H1 (cell line): Measurements from ENCODE around the gene GCHFR. TPM values are rescaled to one million over a fixed set of nuclear protein-coding genes. Genes with fewer than 3 reads are reported as not detected.

Source experiments
- CTCF ChIA-PET: fragments of 300-600 bp; sonication (Branson Sonifier 250); formaldehyde crosslinking; loops from one replicate; lab custom pipeline; 2021; ENCODE audit not compliant: partially characterized antibody; lab: Charles Lee
- POLR2A ChIA-PET: fragments of 300-600 bp; sonication (Branson Sonifier 250); formaldehyde crosslinking; loops from one replicate; lab custom pipeline; 2021; ENCODE audit warnings: inconsistent platforms; ENCODE audit not compliant: partially characterized antibody; lab: Charles Lee
- DNase-seq, 2 experiments: peaks; one replicate each; pipeline versions ENCODE4 v3.0.0 to v3.0.0-alpha.2; 2010 to 2022; ENCODE audit warnings: low spot score in 2 of 2, low read depth in 1 of 2, mixed read lengths in 1 of 2
- FAIRE-seq: peaks from 2 replicates; lab custom pipeline; 2011; peaks lifted over from hg19 to GRCh38; lab: Jason Lieb, UNC
- H2AFZ ChIP-seq: 2 replicates; pipeline ENCODE4 v1.8.1; 2012; ENCODE audit warnings: low read length, inconsistent platforms
- H2AK5ac ChIP-seq: 2 replicates; pipeline ENCODE4 v1.6.1; 2013; ENCODE audit warnings: low read depth, low read length
- H2BK120ac ChIP-seq: replicated peaks from 2 replicates; pipeline ENCODE3; 2013; ENCODE audit warnings: low read depth, low read length, inconsistent platforms
- H2BK12ac ChIP-seq: 2 replicates; pipeline ENCODE4 v1.6.1; 2013; ENCODE audit warnings: low read depth, low read length
- H2BK15ac ChIP-seq: 2 replicates; pipeline ENCODE4 v1.6.1; 2013; ENCODE audit warnings: low read length
- H2BK20ac ChIP-seq: 2 replicates; pipeline ENCODE4 v1.6.1; 2013; ENCODE audit warnings: low read length
- H2BK5ac ChIP-seq: 2 replicates; pipeline ENCODE4 v1.6.1; 2013; ENCODE audit warnings: low read depth, low read length
- H3K14ac ChIP-seq: 2 replicates; pipeline ENCODE4 v1.6.1; 2013; ENCODE audit warnings: inconsistent platforms; ENCODE audit not compliant: insufficient read length
- H3K18ac ChIP-seq: 2 replicates; pipeline ENCODE4 v1.6.1; 2013; ENCODE audit warnings: low read length; ENCODE audit errors: extremely low read depth
- H3K23ac ChIP-seq: 2 replicates; pipeline ENCODE4 v1.6.1; 2013; ENCODE audit warnings: inconsistent platforms; ENCODE audit not compliant: insufficient read length
- H3K23me2 ChIP-seq: 2 replicates; pipeline ENCODE4 v1.6.1; 2013; ENCODE audit warnings: low read depth, low read length
- H3K27ac ChIP-seq: 2 replicates; pipeline ENCODE4 v1.6.1; 2011; ENCODE audit warnings: low read depth, low read length, inconsistent platforms
- H3K27me3 ChIP-seq, 4 experiments: replicated peaks in 1 of 4; 1 replicate in 1 of 4; 2 replicates in 3 of 4; pipeline versions ENCODE4 v1.6.1 to v1.8.1; 2011 to 2013; ENCODE audit warnings: low read length in 3 of 4, mild to moderate bottlenecking in 3 of 4, inconsistent platforms in 2 of 4, mixed read lengths in 2 of 4, moderate library complexity in 1 of 4; ENCODE audit not compliant: control insufficient read depth in 3 of 4, insufficient read depth in 3 of 4; ENCODE audit errors: extremely low read depth in 1 of 4
- H3K36me3 ChIP-seq, 4 experiments: 2 replicates each; pipeline versions ENCODE4 v1.6.1 to v1.8.1; 2011 to 2013; ENCODE audit warnings: mild to moderate bottlenecking in 4 of 4, low read length in 3 of 4, moderate library complexity in 2 of 4, control low read depth in 1 of 4, inconsistent platforms in 1 of 4; ENCODE audit not compliant: insufficient read depth in 4 of 4, control insufficient read depth in 2 of 4
- H3K4ac ChIP-seq: replicated peaks from 2 replicates; pipeline ENCODE3; 2013; ENCODE audit warnings: low read length, low read depth, mixed read lengths, inconsistent platforms; ENCODE audit not compliant: insufficient read length
- H3K4me1 ChIP-seq, 4 experiments: replicated peaks in 1 of 4; 1 replicate in 1 of 4; 2 replicates in 3 of 4; pipeline versions ENCODE4 v1.6.1 to v1.8.1; 2011 to 2013; ENCODE audit warnings: low read length in 3 of 4, inconsistent platforms in 2 of 4, mixed read lengths in 1 of 4; ENCODE audit not compliant: insufficient read depth in 4 of 4, control insufficient read depth in 3 of 4
- H3K4me2 ChIP-seq, 2 experiments: 2 replicates each; pipeline versions ENCODE4 v1.6.1 to v1.8.1; 2011 to 2013; ENCODE audit warnings: low read depth in 2 of 2, low read length in 2 of 2, control low read depth in 1 of 2, inconsistent platforms in 1 of 2, mild to moderate bottlenecking in 1 of 2; ENCODE audit not compliant: insufficient read depth in 1 of 2
- H3K4me3 ChIP-seq, 4 experiments: fragments of 200-600, 300-600 bp in 1 of 4; sonication (generic), shearing (Covaris generic), sonication (Bioruptor Twin) in 1 of 4; 2 replicates each; pipeline versions ENCODE4 v1.5.1 to v1.8.1; 2011 to 2016; ENCODE audit warnings: low read length in 4 of 4, low read depth in 3 of 4, control low read depth in 2 of 4, inconsistent platforms in 2 of 4, mild to moderate bottlenecking in 2 of 4, mixed read lengths in 1 of 4, moderate library complexity in 1 of 4; ENCODE audit not compliant: insufficient read depth in 2 of 4; ENCODE audit errors: extremely low read depth in 1 of 4
- H3K56ac ChIP-seq: replicated peaks from 2 replicates; pipeline ENCODE3; 2013; ENCODE audit warnings: low read depth, mild to moderate bottlenecking, mixed read lengths, low read length, inconsistent platforms; ENCODE audit not compliant: insufficient read length
- H3K79me1 ChIP-seq: 2 replicates; pipeline ENCODE4 v1.6.1; 2013; ENCODE audit warnings: low read depth, low read length, control low read depth
- H3K79me2 ChIP-seq, 2 experiments: 2 replicates each; pipeline versions ENCODE4 v1.6.1 to v1.8.1; 2012 to 2013; ENCODE audit warnings: low read length in 2 of 2, mild to moderate bottlenecking in 2 of 2, inconsistent platforms in 1 of 2; ENCODE audit not compliant: insufficient read depth in 2 of 2, control insufficient read depth in 1 of 2
- H3K9ac ChIP-seq, 4 experiments: replicated peaks in 1 of 4; 1 replicate in 1 of 4; 2 replicates in 3 of 4; pipeline versions ENCODE4 v1.6.1 to v1.8.1; 2011 to 2013; ENCODE audit warnings: low read depth in 3 of 4, low read length in 3 of 4, control low read depth in 2 of 4, mild to moderate bottlenecking in 2 of 4, moderate library complexity in 2 of 4, inconsistent platforms in 1 of 4; ENCODE audit errors: extremely low read depth in 1 of 4
- H3K9me3 ChIP-seq, 2 experiments: 2 replicates each; pipeline versions ENCODE4 v1.6.1 to v1.8.1; 2012 to 2013; ENCODE audit warnings: mild to moderate bottlenecking in 2 of 2, moderate library complexity in 2 of 2, control low read depth in 1 of 2, inconsistent platforms in 1 of 2, low read depth in 1 of 2, low read length in 1 of 2, mixed read lengths in 1 of 2; ENCODE audit not compliant: insufficient read depth in 2 of 2
- H4K20me1 ChIP-seq, 2 experiments: replicated peaks in 1 of 2; 2 replicates each; pipeline versions ENCODE3 to v1.8.1; 2011 to 2013; ENCODE audit warnings: inconsistent platforms in 2 of 2, low read length in 2 of 2, mild to moderate bottlenecking in 1 of 2; ENCODE audit not compliant: insufficient read depth in 2 of 2, control insufficient read depth in 1 of 2
- H4K5ac ChIP-seq: 2 replicates; pipeline ENCODE4 v1.6.1; 2013; ENCODE audit warnings: low read length, low read depth, mixed read lengths, inconsistent platforms; ENCODE audit not compliant: insufficient read length
- H4K8ac ChIP-seq: 2 replicates; pipeline ENCODE4 v1.8.0; 2013; ENCODE audit warnings: mild to moderate bottlenecking, moderate library complexity, low read length, inconsistent platforms; ENCODE audit not compliant: insufficient read depth; ENCODE audit errors: extremely low read depth
- H4K91ac ChIP-seq: replicated peaks from 2 replicates; pipeline ENCODE3; 2013; ENCODE audit warnings: low read length, mixed read lengths, inconsistent platforms; ENCODE audit not compliant: insufficient read length
- ASH2L ChIP-seq: fragments of 200-600, 300-600 bp; sonication (generic); IDR thresholded peaks from one replicate; pipeline ENCODE4 v1.7.1; 2017; ENCODE audit warnings: low read length
- BCL11A ChIP-seq, 2 experiments: IDR thresholded peaks; one replicate each; pipeline ENCODE4 v1.6.1; 2011; ENCODE audit warnings: low read depth in 2 of 2, low read length in 2 of 2, mild to moderate bottlenecking in 2 of 2
- EZH2 ChIP-seq: fragments of 200-600 bp; sonication (generic); IDR thresholded peaks from 2 replicates; pipeline ENCODE4 v1.7.1; 2012; ENCODE audit warnings: low read depth, mild to moderate bottlenecking, moderate library complexity, low read length, inconsistent platforms; ENCODE audit not compliant: severe bottlenecking
- HDAC6 ChIP-seq: IDR thresholded peaks from one replicate; pipeline ENCODE4 v1.7.1; 2012; ENCODE audit warnings: low read depth, mild to moderate bottlenecking, inconsistent platforms, low read length, moderate library complexity
- JUN ChIP-seq: IDR thresholded peaks from 2 replicates; pipeline ENCODE4 v1.6.1; 2011; ENCODE audit warnings: low read depth, mild to moderate bottlenecking, improper control_type of control experiment, low read length
- SP4 ChIP-seq: IDR thresholded peaks from 2 replicates; pipeline ENCODE4 v1.6.1; 2012; ENCODE audit warnings: low read length, inconsistent platforms
- TEAD4 ChIP-seq: IDR thresholded peaks from 2 replicates; pipeline ENCODE4 v1.6.1; 2012; ENCODE audit warnings: low read depth, low read length, inconsistent platforms, mixed read lengths
- WGBS, 2 experiments: shearing (Covaris generic) in 1 of 2; methylation state at CpG; one replicate each; pipeline versions ENCODE4 v1.1.6 to v1.1.7; 2013 to 2015; ENCODE audit warnings: low lambda C conversion rate in 2 of 2, mixed read lengths in 2 of 2, inconsistent platforms in 1 of 2, low coverage in 1 of 2, missing lambda C conversion rate in 1 of 2; ENCODE audit not compliant: insufficient replicate concordance in 2 of 2, insufficient coverage in 1 of 2, insufficient read length in 1 of 2; ENCODE audit errors: extremely low coverage in 1 of 2, missing lambda C conversion rate in 1 of 2; 5-methylcytosine and 5-hydroxymethylcytosine counted together
- polyA plus RNA-seq, 7 experiments: library from polyadenylated mRNA; depleted of rRNA in 3 of 7; stranded (reverse) in 5 of 7; unstranded in 2 of 7; fragments of >200 nt in 5 of 7; fragments of 200-250 nt in 2 of 7; gene quantifications; 1 replicate in 5 of 7; 2 replicates in 1 of 7; 4 replicates in 1 of 7; pipeline versions ENCODE4 v1.2.1 to v1.2.3, GENCODE V29; 2011 to 2013; ENCODE audit warnings: missing spikeins in 2 of 7, mixed read lengths in 2 of 7
- total RNA-seq: library from RNA; stranded (reverse); fragmentation: NEBNext Ultra II Directional; extraction: Animal tissue kit (Norgen Biotek cat#: 25700); gene quantifications from 2 replicates; pipeline ENCODE4 v1.2.1, GENCODE V29; 2021

The GCHFR gene
- total and polyA plus RNA-seq, 2 of the 8 experiments (the other 6 are each of a cell fraction or from before 2014, with no cell fraction given) = 25.9 to 81.5 TPM

DNA sequence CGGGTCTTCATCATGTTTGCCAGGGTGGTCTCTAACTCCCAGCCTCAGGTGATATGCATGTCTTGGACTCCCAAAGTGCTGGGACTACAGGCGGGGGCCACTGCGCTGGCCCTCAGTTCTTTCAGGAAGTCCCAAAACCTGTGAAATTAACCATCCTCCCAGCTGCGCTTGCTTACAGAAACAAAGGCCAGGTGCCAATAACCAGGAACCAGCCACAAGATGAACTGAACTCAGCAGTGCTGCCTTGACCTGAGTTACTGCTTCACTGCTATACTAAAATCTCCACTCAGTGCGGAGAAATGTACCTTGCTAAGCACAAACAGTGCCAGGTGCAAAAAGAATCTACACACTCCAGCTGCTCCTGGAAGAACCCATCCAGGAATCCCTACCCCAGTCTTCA, 3.9 kb upstream of the GCHFR start:
- Histone ChIP-seq H3K27me3 (peaks cover 0 to 7% (median 3%) of the 10 kb centered on the region in 4 experiments; a peak in 5 of 7 replicates), H2BK15ac (no peak overlapping the region), H3K4me3 (no peak overlapping the region), H4K91ac (no peak overlapping the region), H3K9me3 (no peaks in the 10 kb centered on the region), H2AK5ac (no peak overlapping the region), H3K79me1 (no peaks in the 10 kb centered on the region), H3K23ac (no peak overlapping the region), H3K27ac (no peak overlapping the region), H3K56ac (no peak overlapping the region), H3K36me3 (no peaks in the 10 kb centered on the region), H4K8ac (no peak overlapping the region), H3K14ac (no peak overlapping the region), H3K79me2 (no peaks in the 10 kb centered on the region), H3K9ac (no peak overlapping the region), H3K4me1 (peaks cover 5 to 9% (median 7%) of the 10 kb centered on the region in 4 experiments; a peak in 5 of 7 replicates), H2BK20ac (no peak overlapping the region), H4K5ac (no peak overlapping the region), H2BK120ac (no peak overlapping the region), H3K4me2 (no peak overlapping the region), H2AFZ (no peak overlapping the region), H2BK12ac (no peak overlapping the region), H3K23me2 (peaks cover 14% of the 10 kb centered on the region; the same call in 1 of the 2 replicates), H2BK5ac (no peak overlapping the region), H3K18ac (no peak overlapping the region), H4K20me1 (no peaks in the 10 kb centered on the region), H3K4ac (no peak overlapping the region)
- DNase-seq (no peak), FAIRE-seq (no peak)
- ChIA-PET CTCF (interaction anchor here (0.8 to 15.3 kb wide), 4 partner anchors 13 to 98 kb away, joined by 3 to 184 read pairs (median 6); no protein-coding TSS in a partner anchor), POLR2A (interaction anchor here (0.6 to 1.6 kb wide), 6 partner anchors 9 to 260 kb away, joined by 3 to 4 read pairs (median 3); no protein-coding TSS in a partner anchor)
- 98% methylated on average over 5 of the region's 5 CpGs; no CpG with 5 or more reads in 1 of the 2 experiments for WGBS, 2 experiments
- TF ChIP-seq ASH2L (no peak), BCL11A (IDR thresholded peaks at IDR 0.05; ENCODE audit: low read depth in 2 of 2, low read length in 2 of 2) (no peak), HDAC6 (no peak), EZH2 (no peak), TEAD4 (no peak), SP4 (no peak), JUN (no peak)
